Measurements from ENCODE around the gene TLR4. TPM values are rescaled to one million over a fixed set of nuclear protein-coding genes. Genes with fewer than 3 reads are reported as not detected.

The TLR4 gene
- total RNA-seq, 1 experiment from 2014 or later: not detected

DNA sequence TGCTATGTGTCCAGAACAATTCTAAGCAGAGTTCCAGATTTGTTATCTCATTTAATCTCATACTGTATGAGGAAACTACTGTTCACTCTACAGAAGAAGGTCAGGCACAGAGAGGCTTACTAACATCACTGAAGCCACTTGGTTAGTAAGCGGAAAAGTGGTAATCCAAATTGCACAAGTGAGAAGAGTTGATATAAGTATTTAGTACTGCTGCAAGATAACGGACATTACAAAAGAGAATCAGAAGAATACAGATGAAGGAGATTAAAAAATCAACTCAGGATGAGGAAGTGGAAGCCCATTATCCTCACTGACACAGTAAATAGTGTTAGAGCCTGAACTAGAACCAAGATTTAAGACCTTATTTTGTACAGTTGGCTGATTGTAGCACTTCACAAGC, 22.3 kb upstream of the TLR4 start:
- ChIA-PET POLR2A (ENCODE audit: low non-redundant PET) (no interaction called here), CTCF (no interaction called here)
- Histone ChIP-seq H3K9me3 (ENCODE audit: low read depth, low read length, poor library complexity, severe bottlenecking) (no peaks in the 10 kb centered on the region), H3K4me3 (ENCODE audit: low read depth, low read length, poor library complexity, severe bottlenecking) (no peak overlapping the region), H3K27ac (ENCODE audit: low read depth, low read length, poor library complexity, severe bottlenecking) (no peak overlapping the region), H3K27me3 (replicated peaks; ENCODE audit: insufficient read depth, low read depth, low read length, poor library complexity) (peaks cover 17% of the 10 kb centered on the region), H3K4me1 (ENCODE audit: insufficient read depth, low read length, poor library complexity, severe bottlenecking) (no peaks in the 10 kb centered on the region), H3K36me3 (ENCODE audit: insufficient read depth, low read length, poor library complexity, severe bottlenecking) (no peaks in the 10 kb centered on the region)
- no TSS peak for BruUV-seq (replicated peaks)
- TF ChIP-seq, protein P1, sequence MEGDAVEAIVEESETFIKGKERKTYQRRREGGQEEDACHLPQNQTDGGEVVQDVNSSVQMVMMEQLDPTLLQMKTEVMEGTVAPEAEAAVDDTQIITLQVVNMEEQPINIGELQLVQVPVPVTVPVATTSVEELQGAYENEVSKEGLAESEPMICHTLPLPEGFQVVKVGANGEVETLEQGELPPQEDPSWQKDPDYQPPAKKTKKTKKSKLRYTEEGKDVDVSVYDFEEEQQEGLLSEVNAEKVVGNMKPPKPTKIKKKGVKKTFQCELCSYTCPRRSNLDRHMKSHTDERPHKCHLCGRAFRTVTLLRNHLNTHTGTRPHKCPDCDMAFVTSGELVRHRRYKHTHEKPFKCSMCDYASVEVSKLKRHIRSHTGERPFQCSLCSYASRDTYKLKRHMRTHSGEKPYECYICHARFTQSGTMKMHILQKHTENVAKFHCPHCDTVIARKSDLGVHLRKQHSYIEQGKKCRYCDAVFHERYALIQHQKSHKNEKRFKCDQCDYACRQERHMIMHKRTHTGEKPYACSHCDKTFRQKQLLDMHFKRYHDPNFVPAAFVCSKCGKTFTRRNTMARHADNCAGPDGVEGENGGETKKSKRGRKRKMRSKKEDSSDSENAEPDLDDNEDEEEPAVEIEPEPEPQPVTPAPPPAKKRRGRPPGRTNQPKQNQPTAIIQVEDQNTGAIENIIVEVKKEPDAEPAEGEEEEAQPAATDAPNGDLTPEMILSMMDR (conservative IDR thresholded peaks at IDR 0.05; ENCODE audit: low read depth, low read length): no peak
- no peak for TF ChIP-seq EZH2 (IDR thresholded peaks at IDR 0.05; ENCODE audit: borderline replicate concordance, low read depth, low read length, poor library complexity, severe bottlenecking)
- DNase-seq (ENCODE audit: low spot score): no peak
- intact Hi-C loops (cut with micrococcal nuclease; ENCODE audit: unreplicated experiment): no loop called here

DNA sequence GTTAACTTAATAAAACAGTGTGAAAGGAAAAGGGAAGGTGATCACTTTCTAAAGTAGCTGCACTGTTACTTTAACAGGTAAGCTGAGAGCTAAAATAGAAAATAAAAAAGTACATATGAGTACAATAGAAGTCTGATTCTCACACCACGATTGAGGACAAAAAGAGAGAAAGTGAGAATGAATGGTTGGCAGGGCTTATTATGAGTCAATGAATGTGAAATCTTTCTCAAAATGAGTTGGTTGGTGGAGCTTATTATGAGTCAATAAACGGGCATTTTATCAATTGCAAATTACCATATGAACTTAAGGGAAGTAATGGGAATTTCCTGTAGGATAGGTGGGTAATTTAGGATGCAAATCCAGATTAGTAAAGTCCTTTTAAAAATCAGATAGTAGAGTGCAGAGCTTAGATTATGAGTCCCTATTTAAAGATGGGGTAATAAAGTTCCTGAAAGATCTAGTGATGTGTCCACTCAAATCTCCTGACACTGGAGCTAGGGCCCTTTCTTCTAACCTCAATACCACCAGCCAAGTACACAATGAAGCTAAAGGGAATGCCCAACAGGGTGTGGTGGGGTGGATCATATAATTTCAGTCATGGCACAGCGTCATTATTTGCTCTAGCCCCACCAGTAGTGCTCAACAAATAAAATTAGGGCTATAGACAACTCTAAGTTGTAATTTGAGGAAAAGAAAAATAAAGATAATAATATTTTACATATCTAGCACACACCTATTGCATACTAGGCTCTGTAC, 21.1 kb upstream of the TLR4 start:
- Histone ChIP-seq H3K4me3 (ENCODE audit: low read depth, low read length, poor library complexity, severe bottlenecking) (no peak overlapping the region), H3K4me1 (ENCODE audit: insufficient read depth, low read length, poor library complexity, severe bottlenecking) (no peaks in the 10 kb centered on the region), H3K27me3 (replicated peaks; ENCODE audit: insufficient read depth, low read depth, low read length, poor library complexity) (peaks cover 17% of the 10 kb centered on the region), H3K36me3 (ENCODE audit: insufficient read depth, low read length, poor library complexity, severe bottlenecking) (no peaks in the 10 kb centered on the region), H3K27ac (ENCODE audit: low read depth, low read length, poor library complexity, severe bottlenecking) (no peak overlapping the region), H3K9me3 (ENCODE audit: low read depth, low read length, poor library complexity, severe bottlenecking) (no peaks in the 10 kb centered on the region)
- TF ChIP-seq EZH2 (IDR thresholded peaks at IDR 0.05; ENCODE audit: borderline replicate concordance, low read depth, low read length, poor library complexity, severe bottlenecking): no peak
- TF ChIP-seq, protein P1 (conservative IDR thresholded peaks at IDR 0.05; ENCODE audit: low read depth, low read length): no peak
- no TSS peak for BruUV-seq (replicated peaks)
- ChIA-PET CTCF (no interaction called here), POLR2A (ENCODE audit: low non-redundant PET) (no interaction called here)
- no peak for DNase-seq (ENCODE audit: low spot score)
- intact Hi-C loops (cut with micrococcal nuclease; ENCODE audit: unreplicated experiment): no loop called here

DNA sequence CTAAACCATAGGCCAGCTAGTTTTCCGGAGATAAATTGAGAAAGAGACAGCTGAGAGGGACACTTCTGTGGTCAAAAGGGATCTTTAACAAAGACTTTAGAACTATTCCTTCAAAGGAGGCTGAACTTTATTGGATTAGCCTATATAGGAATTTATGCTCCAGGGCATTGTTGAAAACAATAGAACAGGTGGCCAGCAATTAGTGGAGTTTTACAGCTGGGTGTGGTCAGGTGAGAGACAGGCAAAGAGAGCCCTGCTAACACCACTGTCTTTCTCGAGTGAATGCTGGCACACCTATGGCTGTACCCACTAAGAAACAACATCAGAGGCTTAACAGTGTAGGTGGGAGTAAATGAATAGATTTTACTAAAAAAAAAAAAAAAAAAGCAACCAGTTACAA, 16.7 kb upstream of the TLR4 start:
- no TSS peak for BruUV-seq (replicated peaks)
- ChIA-PET POLR2A (ENCODE audit: low non-redundant PET) (no interaction called here), CTCF (no interaction called here)
- Histone ChIP-seq H3K4me3 (ENCODE audit: low read depth, low read length, poor library complexity, severe bottlenecking) (no peak overlapping the region), H3K4me1 (ENCODE audit: insufficient read depth, low read length, poor library complexity, severe bottlenecking) (no peaks in the 10 kb centered on the region), H3K36me3 (ENCODE audit: insufficient read depth, low read length, poor library complexity, severe bottlenecking) (no peaks in the 10 kb centered on the region), H3K27ac (ENCODE audit: low read depth, low read length, poor library complexity, severe bottlenecking) (no peak overlapping the region), H3K27me3 (replicated peaks; ENCODE audit: insufficient read depth, low read depth, low read length, poor library complexity) (peaks cover 17% of the 10 kb centered on the region), H3K9me3 (ENCODE audit: low read depth, low read length, poor library complexity, severe bottlenecking) (no peaks in the 10 kb centered on the region)
- intact Hi-C loops (cut with micrococcal nuclease; ENCODE audit: unreplicated experiment): no loop called here
- no peak for TF ChIP-seq EZH2 (IDR thresholded peaks at IDR 0.05; ENCODE audit: borderline replicate concordance, low read depth, low read length, poor library complexity, severe bottlenecking)
- TF ChIP-seq, protein P1 (conservative IDR thresholded peaks at IDR 0.05; ENCODE audit: low read depth, low read length): no peak
- no peak for DNase-seq (ENCODE audit: low spot score)

All from A673 (cell line).